RCC 7860 (cell line): ENCODE data around the gene CPT1B.
A peak's percentile ranks its signal among the peaks of the same experiment; 100 is the strongest.
"Not testable (repeated sequence)": the region's sequence is repeated elsewhere in the genome, so short reads cannot be mapped to it uniquely, and the experiment has no call there.

Source experiments
- DNase-seq: peaks from one replicate; pipeline ENCODE4 v3.0.0-alpha.2; 2015; ENCODE audit warnings: low spot score
- FAIRE-seq: peaks from 2 replicates; lab custom pipeline; 2012; peaks lifted over from hg19 to GRCh38; lab: Jason Lieb, UNC

The CPT1B gene

DNA sequence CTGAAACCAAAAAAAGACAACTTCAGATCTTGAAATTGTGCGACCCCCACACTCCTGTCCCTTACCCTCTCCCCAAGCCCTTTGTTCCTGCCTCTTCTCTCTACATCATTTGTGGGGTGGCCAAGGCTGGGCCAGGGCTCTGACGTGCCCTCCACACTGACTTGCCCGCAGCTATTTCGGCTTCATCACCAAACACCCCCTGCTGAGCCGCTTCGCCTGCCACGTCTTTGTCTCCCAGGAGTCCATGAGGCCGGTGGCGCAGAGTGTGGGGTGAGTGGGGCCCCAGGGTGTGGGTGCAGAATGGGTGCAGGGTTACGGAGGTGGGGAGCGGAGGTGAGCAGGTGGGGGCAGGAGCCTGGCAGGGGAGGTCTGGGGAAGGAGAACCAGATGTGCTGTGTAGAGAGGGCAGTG, 31.8 kb upstream of the CPT1B start:
- FAIRE-seq (no peak), DNase-seq (no peak)

DNA sequence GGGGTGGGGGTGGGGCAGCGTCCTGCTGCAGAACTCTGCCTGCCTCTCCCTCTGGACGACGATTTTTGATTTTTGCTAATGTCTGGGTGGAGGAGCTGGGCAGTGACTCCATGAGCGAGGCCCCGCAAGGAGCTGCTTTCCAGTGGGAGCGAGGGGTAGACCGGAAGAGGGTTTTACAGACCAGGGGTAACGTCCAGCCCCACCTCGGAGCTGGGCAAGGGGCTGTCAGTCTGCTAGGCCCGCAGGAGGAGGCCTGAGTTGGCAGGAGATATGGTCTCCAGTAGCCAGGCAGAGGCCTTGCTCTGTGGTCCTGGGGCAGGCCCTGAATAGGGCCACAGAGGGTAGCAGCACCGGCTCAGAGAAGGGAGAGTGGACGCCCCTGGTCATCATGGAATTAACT, 31.4 kb upstream of the CPT1B start:
- no peak for FAIRE-seq
- DNase-seq, result no peak

DNA sequence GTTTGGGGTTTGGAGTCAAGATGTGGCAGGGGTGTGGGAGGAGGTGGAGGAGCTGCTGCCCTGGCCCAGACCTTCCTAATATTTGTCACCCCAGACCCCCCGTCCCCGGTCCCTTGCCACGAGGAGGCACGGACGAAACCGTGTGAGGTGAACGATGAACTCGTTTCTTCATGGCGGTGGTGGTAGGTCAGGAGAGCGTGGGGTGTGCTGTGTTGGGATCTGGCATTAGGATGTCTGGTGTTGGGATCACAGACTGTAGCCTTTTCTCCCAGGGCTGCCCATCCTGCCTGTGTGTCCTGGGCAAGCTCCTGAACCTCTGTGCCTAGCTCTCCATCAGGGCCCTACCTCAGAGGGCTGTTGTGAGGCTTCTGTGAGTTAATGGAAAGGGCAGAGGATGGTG, 30.8 kb upstream of the CPT1B start:
- FAIRE-seq, result no peak
- DNase-seq, result no peak

DNA sequence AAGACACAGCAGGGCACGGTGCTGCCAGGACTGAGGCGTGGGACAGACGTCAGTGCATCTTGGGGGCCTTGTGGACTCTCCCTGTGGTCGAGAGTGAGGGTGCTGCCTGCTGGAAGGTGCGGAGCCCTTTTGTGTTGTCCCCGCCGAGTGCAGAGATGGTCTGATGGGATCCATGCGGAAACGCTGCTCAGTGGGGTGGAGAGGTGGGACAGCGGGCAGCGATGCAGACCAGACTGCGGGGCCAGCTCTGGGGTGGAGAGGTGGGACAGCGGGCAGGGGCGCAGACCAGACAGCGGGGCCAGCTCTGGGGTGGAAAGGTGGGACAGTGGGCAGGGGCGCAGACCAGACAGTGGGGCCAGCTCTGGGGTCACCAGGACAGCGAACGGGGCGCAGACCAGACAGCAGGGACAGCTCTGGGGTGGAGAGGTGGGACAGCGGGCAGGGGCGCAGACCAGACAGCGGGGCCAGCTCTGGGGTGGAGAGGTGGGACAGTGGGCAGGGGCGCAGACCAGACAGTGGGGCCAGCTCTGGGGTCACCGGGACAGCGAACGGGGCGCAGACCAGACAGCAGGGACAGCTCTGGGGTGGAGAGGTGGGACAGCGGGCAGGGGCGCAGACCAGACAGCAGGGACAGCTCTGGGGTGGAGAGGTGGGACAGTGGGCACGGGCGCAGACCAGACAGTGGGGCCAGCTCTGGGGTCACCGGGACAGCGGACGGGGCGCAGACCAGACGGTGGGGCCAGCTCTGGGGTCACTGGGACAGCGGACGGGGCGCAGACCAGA, 30.0 kb upstream of the CPT1B start:
- FAIRE-seq, result not testable (repeated sequence)

DNA sequence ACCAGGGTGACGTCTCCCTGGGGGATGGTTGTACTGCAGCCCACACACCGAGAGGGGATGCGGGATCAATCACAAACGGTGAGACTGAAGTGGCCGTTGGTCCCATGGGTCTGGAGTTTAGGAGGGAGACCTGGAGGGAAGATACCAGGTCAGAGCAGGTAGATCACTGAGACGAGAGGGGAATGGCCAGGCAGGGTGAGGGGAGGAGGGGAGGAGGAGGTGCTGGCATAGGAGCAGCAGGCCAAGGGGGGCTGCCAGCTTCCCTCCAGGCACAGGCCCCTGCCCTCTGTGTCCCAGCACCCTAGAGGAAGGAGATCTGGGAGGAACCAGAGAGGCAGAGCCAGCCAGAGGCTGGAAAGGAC, 29.4 kb upstream of the CPT1B start:
- FAIRE-seq (no peak), DNase-seq (no peak)

More for the DNA sequence above, 30.0 kb upstream of the CPT1B start:
- DNase-seq, result not testable (repeated sequence)

DNA sequence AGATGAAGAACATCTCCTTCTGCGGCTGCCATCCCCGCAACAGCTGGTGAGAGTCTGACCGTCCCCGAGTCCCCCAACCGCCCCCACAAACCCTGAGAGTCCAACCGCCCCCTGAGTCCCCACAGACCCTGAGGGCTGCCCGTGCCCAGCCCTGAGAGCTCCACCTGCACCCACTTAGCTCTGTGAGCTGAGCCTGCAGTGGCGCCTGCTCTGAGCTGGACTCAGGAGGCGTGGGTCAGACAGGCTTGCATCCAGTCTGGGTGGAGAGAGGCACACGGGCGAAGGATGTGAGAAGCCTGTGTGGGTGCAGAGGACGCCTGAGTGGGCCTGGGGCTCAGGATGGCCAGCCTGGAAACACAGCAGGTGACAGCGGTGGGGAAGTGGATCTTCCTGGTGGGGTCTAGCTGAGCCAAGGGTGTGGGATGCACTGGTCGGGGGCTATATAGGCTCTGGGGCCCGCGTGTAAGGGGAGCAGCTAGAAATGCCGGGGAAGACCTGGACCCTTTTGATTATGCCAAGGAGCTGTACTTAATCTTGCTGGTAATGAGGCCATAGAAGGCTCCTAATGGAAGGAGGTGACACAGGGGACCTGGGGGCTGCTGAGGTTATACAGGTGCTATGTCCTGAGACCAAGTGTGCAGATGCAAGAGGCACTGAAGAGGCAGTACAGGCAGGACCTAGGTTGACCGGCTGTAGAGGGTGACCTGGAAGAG, 28.9 kb upstream of the CPT1B start:
- no peak for FAIRE-seq

DNA sequence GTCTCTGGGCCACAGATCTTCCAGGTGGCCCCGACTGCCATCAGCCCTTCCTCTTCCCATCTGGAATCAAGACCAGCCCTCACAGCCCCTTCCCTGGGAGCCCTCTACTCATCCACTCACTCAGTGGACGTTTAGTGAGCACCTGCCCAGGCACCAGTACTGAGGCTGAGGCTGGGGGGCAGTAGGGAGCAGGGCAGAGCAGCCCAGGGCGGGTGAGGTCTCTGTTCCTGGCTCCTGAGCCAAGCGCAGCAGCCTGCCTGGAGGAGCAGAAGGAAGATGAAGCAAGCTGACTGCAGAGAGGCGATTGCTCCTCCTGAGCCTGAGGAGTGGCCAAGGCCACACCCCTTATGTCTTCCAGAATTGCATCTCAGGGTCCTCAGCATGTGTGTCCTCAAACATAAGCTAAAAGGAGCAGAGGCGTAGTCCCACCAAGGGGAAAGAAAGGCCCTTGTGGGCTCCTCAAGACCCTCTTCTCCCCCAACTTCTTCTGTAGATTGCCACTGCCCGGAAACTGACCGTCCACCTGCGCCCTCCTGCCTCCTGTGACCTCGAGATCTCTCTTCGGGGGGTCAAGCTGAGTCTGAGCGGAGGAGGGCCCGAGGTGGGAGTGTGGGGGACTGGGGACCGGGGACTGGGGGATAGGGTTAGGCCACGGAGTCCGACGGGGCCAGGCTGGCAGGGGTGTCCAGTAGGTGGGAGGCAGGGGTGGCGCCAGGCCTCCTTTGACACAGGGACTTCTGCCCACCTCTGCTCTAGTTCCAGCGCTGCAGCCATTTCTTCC, 28.1 kb upstream of the CPT1B start:
- FAIRE-seq, result no peak

More for the DNA sequence above, 28.9 kb upstream of the CPT1B start:
- DNase-seq, result no peak

DNA sequence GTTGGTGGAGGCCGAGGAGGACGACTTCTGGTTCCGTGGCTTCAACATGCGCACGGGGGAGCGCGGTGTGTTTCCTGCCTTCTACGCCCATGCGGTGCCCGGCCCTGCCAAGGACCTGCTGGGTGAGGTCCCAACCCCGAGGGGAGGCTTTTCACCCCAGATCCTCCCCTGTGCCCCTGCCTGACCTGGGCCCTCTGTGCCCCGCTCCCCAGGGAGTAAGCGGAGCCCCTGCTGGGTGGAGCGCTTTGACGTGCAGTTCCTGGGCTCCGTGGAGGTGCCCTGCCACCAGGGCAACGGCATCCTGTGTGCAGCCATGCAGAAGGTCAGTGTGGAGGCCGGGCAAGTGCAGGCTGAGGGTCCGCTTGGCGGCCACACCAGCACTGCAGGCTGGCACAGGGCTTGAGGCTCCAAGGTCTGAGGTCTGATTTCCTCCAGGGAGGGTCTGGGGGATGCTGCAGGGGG, 27.4 kb upstream of the CPT1B start:
- no peak for DNase-seq
- no peak for FAIRE-seq

More for the DNA sequence above, 28.1 kb upstream of the CPT1B start:
- no peak for DNase-seq

DNA sequence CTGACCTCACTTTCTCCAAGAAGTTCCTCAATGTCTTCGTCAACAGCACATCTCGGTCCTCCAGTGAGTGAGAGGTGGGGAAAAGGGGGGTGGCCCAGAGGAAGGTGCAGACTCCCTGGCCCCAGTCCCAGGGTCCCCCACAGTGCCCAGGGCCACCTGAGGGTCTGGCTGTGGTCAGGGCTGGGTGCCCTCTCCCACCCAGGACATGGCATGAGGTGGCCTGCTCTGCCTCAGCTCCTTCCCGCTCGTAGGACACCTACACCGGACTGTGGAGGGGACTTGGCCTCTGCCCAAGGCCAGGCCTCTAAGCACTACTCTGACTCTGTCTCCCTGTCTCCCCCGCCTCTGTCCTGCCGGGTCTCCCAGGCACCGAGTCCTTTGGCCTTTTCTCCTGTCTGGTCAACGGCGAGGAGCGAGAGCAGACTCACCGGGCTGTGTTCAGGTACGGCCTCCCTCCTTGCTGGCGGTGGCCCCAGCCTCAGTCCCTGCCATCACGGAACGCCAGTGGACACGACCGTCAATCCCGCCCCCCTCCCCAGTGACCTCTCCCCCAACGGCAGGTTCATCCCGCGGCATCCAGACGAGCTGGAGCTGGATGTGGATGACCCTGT, 26.9 kb upstream of the CPT1B start:
- FAIRE-seq, result no peak
- DNase-seq, result no peak

DNA sequence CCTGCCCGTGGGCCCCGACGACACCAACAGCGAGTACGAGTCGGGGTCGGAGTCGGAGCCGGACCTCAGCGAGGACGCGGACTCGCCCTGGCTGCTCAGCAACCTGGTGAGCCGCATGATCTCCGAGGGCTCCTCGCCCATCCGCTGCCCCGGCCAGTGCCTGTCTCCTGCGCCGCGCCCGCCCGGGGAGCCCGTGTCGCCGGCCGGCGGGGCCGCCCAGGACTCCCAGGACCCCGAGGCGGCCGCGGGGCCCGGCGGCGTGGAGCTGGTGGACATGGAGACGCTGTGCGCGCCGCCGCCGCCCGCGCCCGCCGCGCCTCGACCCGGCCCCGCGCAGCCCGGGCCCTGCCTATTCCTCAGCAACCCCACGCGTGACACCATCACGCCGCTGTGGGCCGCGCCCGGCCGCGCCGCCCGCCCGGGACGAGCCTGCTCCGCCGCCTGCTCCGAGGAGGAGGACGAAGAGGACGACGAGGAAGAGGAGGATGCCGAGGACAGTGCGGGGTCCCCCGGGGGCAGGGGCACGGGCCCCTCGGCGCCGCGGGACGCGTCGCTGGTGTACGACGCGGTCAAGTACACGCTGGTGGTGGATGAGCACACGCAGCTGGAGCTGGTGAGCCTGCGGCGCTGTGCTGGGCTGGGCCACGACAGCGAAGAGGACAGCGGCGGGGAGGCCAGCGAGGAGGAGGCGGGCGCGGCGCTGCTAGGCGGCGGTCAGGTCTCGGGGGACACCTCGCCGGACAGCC, 26.2 kb upstream of the CPT1B start:
- DNase-seq (no peak), FAIRE-seq (no peak)

DNA sequence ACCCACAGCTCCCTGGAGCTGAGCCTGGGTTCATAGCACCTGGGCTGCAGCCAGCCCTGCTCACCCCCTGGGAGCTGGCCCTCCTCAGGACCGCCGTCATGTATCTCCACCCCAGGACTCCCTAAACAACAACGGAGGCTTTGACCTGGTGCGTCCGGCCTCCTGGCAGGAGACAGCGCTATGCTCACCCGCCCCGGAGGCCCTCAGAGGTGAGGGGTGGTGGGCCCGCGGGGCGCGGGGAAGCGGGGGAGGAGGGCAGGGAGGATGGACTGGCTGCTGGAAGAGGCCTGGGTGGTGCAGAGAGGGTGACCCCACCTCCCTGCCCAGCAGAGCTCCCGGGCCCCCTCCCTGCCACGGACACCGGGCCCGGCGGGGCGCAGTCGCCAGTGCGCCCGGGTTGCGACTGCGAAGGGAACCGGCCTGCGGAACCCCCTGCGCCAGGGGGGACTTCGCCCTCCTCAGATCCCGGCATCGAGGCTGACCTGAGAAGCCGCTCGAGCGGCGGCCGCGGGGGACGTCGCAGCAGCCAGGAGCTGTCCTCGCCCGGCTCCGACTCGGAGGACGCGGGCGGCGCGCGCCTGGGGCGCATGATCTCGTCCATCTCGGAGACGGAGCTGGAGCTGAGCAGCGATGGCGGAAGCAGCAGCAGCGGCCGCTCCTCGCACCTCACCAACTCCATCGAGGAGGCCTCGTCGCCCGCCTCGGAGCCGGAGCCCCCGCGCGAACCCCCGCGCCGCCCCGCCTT, 25.5 kb upstream of the CPT1B start:
- FAIRE-seq (no peak), DNase-seq (no peak)

DNA sequence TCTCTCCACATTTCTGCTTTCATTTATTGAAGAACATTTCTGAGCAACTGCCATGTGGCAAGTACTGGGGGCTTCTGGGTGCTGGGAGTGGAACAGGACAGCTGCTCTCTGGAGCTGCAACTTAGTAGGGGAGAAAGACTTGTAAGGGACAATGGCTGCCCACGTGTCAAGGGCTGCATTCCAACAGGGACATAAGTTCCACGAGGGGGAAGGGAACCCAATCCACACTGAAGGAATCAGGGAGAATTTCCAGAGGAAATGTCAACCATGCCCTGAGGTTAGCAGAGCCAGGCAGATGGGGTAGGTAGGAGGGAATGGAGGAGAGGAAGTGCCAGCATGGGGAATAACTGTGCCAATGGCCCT, 24.1 kb upstream of the CPT1B start:
- FAIRE-seq, result no peak
- no peak for DNase-seq

DNA sequence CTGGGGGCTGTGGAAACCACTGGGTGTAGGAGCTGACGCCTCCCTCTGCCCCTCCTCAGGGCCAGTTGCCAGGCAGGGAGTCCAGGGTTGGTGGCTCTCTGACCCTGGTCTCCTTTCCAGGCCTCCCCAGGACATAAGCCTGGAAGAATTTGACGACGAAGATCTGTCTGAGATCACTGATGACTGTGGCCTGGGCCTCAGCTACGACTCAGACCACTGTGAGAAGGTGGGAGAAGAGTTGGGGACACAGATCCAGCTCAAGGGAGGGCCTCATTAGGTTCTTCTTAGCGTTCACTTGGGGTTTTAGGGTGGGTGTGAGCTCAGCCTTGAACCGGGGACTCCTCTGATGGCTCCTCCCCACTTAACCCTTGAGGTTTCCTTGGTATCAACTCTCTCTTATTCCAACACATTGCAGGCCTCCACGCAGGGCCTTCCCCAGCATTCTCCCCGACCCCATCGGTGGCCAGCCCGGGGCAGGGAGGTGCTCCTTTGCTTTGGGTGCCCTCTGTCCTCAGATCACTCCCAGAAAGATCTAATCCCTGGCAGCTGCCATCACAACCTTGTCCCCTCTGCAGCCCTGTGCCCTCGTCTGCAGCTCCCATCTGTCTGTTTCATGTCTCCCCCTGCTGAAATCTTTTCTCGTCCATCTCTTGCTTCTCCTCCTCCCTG, 23.6 kb upstream of the CPT1B start:
- FAIRE-seq (no peak), DNase-seq (no peak)

DNA sequence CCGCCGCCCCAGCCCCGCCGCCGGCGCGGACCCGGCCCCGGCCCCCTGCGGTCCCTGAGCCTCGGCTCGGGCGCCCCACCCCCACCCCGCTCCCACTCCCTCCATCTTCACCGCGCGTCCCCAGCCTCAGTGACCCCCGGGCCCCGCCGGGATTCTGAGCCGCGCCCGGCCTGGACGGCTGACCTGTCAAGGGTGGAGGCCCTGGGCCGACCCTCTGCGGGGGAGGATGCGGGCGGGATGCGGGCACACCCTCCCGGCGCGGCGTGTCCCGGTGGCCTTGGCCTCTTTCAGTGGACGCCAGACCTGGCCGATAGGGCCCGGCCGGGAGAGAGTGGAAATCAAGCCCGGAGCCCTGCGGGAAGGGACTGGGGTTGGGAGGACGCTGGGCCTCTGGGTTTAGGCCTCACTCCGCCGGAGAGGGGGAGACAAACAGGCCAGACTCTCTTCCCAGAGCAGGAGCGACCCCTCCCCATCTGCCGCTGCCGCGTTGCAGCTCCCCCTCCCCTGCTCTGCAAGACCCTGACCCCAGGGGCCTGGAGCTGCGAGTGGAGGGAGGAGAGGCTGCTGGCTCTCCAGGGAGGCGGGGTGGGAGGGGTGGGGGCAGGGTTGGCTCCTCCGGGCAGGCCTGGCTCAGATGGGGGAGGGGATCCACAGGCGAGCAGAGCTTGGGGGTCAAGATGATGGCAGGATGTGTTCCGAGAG, 22.9 kb upstream of the CPT1B start:
- no peak for FAIRE-seq
- no peak for DNase-seq

DNA sequence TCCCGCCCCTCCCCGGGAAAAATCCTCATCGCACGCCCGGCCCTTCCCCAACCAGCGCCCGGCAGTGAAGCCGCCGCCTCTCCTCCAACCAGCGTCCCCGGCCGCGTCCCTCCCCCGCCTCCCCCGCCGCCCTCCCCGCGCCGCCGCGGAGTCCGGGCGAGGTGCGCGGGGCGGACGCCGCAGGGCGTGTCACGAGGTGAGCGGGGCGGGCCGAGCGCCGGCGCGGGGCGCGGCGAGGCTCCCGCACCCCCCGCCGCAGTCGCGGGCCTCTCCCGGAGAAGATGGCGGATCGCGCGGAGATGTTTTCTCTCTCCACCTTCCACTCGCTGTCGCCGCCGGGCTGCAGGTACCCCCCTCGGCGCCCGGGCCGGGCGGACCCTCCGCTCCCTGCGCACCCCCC, 22.3 kb upstream of the CPT1B start, which contains the start of gene MAPK8IP2:
Gene MAPK8IP2 (plus strand): TSS at position 256 of the 400 bp plus-strand sequence. CDS start 26 bp downstream, at position 282.
- FAIRE-seq (no peak), DNase-seq (no peak)

DNA sequence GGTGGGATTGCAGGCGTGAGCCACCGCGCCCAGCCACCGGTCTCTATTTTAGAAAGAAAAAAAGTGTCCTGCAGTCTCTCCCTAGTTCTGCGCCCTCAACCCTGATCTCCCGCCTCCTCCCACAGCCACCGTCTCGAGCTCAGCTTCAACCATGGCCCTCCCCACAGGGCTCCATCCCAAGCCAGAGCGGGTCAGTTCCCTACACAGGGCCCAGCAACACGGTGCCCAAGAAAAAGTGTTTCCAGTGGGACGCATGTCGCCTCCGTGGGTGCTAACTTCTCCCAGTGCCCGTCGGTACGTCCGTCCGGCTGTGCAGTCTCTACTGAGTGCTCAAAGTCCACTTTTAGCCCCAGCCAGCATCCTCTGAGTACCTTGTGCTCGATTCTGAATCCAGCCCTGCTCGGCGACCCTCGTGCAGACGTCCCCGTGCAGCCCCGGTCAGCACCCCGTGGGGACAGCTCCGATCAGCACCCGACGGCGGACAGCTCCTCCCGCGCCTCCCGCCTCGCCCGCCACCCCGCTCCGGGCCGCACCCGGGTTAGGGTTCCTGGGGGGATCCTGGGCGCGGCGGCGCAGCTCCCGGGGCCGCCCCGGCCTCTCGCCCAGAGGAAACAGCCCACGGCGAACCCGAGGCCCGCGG, 21.7 kb upstream of the CPT1B start:
- DNase-seq (no peak), FAIRE-seq (no peak)

DNA sequence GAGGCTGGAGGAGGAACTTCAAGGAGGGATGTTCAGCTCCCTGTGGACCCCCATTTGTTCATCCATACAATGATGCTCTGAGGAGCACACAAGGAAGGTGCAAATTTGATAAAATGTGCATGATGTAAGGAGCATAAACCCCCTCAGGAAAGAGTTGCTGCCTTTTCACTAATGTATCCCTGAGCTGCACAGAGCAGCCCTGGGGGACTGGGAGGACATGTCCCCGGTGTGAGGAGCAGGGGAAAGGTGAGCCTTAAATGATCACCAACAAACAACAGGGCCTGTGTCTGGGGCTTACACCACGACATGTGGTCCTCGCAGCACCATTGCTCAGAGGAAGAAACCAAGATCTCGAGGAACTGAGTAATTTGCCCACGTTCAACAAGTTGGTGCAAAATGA, 18.9 kb upstream of the CPT1B start:
- no peak for FAIRE-seq

DNA sequence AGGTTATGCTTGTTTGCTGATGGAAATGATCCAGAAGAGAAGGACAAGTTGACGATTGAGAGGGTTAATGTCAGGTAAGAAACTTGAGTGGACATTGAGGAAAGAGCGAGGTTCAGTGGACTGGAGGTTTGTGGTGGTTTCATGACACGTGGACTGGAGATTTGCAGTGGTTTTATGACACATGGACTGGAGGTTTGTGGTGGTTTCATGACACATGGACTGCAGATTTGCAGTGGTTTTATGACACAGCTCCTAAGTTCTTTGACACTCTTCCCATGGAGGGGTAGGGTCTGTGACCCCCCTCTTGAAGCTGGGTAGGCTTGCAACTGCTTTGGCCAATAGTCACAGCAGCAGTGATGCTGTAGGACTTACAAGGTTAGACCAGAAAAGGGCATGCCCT, 17.0 kb upstream of the CPT1B start:
- peak; percentile 60 for DNase-seq
- FAIRE-seq, result peak; percentile 77

More for the DNA sequence above, 18.9 kb upstream of the CPT1B start:
- DNase-seq, result no peak
